H1 (cell line): ENCODE results near the gene GLIS2. TPM values are rescaled to one million over a fixed set of nuclear protein-coding genes. Genes with fewer than 3 reads are reported as not detected.

Experiments
- RNF2 ChIP-seq: fragments of 200-900, 300-1000 bp; sonication (generic); IDR thresholded peaks from 2 replicates; pipeline ENCODE4 v1.7.1; 2016; ENCODE audit warnings: borderline replicate concordance, low read depth, mild to moderate bottlenecking, antibody characterized with exemption, low read length; ENCODE audit not compliant: poor library complexity, severe bottlenecking; ENCODE audit errors: missing control alignments
- polyA plus RNA-seq, 7 experiments: library from polyadenylated mRNA; depleted of rRNA in 3 of 7; stranded (reverse) in 5 of 7; unstranded in 2 of 7; fragments of >200 nt in 5 of 7; fragments of 200-250 nt in 2 of 7; gene quantifications; 1 replicate in 5 of 7; 2 replicates in 1 of 7; 4 replicates in 1 of 7; pipeline versions ENCODE4 v1.2.1 to v1.2.3, GENCODE V29; 2011 to 2013; ENCODE audit warnings: missing spikeins in 2 of 7, mixed read lengths in 2 of 7
- total RNA-seq: library from RNA; stranded (reverse); fragmentation: NEBNext Ultra II Directional; extraction: Animal tissue kit (Norgen Biotek cat#: 25700); gene quantifications from 2 replicates; pipeline ENCODE4 v1.2.1, GENCODE V29; 2021

GLIS2 gene
- total and polyA plus RNA-seq, 2 of the 8 experiments (the other 6 are each of a cell fraction or from before 2014, with no cell fraction given): 4.3 to 17.4 TPM

GRCh38 chr16:4360538-4361021, 44.7 kb downstream of the GLIS2 start (continued):
- TF ChIP-seq RNF2: no peak
- TF ChIP-seq, all 59 proteins: peak for 0
